HG02852 (cell line): ENCODE measurements around the gene CYP11A1.
A peak's percentile ranks its signal among the peaks of the same experiment; 100 is the strongest.

Experiments
- ATAC-seq: cut with Tn5 transposase; IDR thresholded peaks from one replicate; pipeline ENCODE4 v1.9.1; 2021; ENCODE audit warnings: mild to moderate bottlenecking, moderate library complexity; ENCODE audit not compliant: unreplicated experiment

Gene CYP11A1

DNA sequence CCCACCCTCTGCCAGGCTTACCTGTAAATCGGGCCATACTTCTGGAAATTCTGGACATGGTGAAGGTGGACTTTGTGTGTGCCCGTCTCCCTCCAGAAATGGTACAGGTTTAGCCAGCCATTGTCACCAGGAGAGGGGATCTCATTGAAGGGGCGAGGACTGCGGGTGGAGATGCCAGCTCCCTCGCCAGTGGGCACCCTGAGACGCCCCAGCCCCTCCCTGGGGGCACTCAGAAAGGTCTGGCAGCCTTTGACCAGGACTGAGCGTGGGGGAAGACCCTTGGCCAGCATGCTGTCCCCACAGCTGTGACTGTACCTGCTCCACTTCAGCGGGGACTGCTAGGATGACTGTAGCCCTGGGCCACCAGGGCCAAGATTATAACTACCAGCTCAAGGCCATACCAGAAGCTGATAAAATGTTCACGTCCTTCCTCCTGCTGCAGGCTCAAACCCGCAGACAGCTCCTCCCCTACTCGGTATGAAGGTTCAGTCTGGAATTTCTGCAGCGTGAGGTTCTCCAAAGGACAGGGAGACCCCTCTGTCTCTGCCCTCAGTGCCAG, at the start of gene CYP11A1:
TSS of gene CYP11A1 (minus strand) at position 351 of the 559 bp plus-strand sequence. CDS start at position 290, 61 bp downstream.
- ATAC-seq = no peak

DNA sequence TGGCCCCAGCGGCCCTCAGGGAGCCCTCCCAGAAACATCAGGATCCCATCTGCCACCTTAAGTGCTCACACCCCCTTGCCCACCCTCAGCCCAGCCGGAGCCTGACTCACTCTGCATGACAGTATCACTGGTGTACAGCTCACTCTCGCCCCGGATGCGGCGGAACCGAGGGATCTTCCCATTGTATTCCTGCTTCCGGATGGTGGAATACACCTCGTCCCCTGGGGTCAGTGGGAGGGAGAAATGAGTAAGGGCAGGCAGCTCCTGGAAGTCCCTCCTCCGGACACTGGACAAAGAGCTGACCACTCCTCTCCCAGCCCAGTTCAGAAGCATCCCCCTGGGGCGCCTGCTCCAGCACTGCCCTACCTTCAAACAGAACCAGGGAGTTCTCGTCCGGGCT, 49.8 kb upstream of the CYP11A1 start:
- no peak for ATAC-seq

DNA sequence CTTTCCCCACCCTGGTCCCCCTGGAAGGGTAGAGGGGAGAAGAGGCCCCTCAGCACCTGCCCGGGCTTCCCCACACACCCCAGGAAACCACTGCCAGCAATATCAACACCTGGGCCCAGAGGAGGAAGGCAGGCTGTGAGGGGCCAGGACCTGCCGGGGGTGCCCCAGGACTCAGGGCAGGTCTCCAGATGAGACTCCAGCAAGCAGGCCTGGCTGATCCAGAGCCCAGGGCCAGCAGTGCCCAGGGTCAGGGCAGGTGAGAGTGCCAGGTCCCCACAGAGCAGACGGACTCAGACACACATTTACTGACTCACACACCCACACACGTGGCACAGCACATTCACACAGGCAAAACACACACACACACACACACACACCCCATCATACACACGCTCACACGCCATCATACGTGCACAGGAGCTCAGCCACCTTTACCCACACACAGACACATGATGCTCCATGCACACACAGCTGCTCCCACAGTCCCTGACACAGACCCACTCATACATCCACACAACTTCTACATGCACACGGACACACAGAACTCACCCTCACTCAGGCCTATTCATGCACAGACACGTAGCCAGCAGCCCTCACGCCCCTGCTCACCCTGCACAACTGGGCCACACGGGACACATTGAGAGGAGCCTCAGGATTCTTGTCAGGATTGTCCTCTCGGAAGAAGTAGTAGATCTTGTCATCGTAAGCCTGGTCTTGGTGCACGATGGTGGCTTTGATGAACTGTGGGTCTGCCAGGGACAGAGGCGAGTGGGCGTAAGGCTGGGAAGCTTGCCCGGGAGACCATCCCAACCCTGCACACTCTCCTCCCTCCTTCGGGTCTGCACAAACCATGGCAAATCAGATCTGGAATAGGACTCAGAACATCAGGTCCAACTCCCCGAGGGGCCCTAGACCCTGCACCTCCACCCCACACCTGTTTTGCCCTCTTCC, 48.8 kb upstream of the CYP11A1 start:
- no peak for ATAC-seq

DNA sequence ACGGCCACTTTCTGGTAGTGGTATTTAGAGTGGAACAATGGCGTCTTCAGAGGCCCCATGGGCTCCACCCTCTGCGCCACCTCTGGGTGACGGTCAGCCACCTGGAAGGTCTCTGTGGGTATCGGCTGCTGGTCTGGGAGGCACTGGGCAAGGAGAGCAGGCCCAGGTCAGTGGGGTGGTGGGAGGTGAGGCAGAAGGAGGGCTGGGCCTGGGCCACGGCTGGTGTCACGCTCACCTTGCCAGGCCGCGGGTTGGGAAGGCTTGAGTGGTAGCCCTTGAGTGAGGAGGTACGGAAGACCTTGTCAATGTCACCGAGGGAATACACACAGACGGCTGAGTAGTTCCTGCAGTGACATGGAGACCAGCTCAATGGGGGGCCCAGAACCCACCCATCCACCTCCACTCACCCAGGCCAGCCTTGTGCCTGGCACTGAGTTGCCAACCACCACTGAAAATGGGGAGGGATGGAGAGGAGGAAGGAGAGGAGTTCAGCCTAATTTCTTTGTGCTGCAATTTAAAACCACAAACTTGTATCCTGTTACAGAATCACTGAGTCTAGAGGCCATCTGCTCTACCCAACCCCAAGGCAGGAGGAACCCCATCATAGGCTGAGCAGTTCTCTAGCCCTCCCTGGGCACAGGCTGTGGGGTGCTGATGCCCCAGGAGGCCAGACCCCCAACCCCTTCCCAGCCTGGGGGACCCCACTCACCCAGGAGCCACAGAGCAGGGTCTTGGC, 47.3 kb upstream of the CYP11A1 start:
- no peak for ATAC-seq

GRCh38 chr15:74414081-74414580, 46.7 kb upstream of the CYP11A1 start:
- no peak for ATAC-seq

- no peak for ATAC-seq
Observed at GRCh38 chr15:74413350-74414080, 46.1 kb upstream of the CYP11A1 start.

GRCh38 chr15:74412159-74412558, 44.7 kb upstream of the CYP11A1 start:
- no peak for ATAC-seq

DNA sequence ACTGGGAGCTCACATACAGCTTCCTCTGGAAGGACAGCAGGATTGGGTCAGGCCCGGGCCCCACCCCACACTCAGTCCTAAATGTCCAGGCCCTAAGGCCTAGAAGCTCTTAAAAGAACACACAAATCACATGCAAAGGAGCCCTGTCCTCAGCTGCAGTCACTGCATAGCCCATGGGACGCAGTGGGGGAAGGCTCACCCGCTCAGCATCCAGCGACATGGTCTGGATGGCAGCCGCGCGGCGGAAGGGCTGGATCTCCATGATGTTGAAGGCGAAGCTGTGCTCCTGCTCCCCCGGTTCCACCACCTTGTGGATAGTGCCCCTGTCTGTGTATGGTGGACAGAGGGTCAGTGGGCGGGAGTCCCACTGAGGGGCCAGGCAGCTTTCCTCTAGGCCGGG, 44.2 kb upstream of the CYP11A1 start:
- ATAC-seq = no peak

DNA sequence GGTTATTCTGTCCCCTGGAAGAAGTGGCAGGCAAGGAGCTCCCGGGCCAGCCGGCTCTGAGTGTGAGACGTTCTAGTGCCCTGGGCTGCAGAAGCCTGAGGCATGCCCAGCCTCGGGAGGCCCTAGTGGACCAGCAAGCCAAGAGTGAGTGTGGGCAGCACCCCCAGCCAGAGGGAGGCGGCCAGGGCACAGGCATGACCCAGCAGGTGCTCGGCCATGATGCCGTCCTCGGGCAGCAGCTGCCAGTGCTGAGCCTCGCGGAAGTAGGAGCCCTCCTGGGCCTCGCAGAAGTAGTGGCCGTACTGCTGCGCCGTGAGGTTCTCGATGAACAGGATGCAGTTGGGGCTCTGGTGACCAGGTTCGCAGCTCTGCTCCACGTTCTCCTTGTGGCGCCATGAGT, 43.1 kb upstream of the CYP11A1 start:
- no peak for ATAC-seq

- no peak for ATAC-seq
Observed at GRCh38 chr15:74409225-74409624, 41.8 kb upstream of the CYP11A1 start.

DNA sequence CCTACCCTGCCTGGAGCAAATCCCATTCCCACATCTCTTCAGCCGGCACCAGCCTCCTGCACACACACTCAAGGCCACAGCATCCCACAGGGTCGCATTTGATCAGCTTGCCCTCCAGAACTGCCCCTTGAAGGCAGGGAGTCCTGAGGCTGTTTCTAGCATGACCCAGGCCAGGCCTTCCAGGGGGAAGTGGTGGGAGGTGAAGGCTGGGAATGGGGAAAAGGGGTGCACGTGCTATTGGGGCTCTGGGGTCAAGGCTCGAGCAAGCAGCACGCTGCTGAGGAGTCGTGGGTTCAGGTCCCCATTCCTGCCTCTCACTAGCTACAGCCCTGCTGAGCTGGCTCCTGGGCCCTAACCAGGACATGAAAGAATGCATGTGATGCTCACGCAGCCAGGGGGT, 41.4 kb upstream of the CYP11A1 start:
- no peak for ATAC-seq

DNA sequence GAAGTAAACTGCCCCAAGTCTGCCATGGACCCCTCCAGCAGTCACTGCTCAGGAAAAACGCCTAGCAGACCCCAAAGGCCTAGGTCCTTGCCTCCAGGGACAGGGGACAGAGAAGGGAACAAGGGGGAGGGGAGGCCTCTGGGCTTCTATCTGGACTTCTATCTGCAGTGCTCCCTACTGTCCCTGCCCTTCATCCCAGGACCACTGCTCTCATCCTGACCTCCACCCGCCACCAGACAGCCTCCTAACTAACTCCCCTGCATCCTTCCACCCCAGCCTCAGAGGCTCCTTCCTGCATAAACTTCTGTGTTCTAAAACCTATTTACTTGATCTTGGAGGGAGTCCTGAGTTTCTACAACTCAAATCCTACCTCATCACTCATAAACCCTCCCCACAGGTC, 40.9 kb upstream of the CYP11A1 start:
- no peak for ATAC-seq

DNA sequence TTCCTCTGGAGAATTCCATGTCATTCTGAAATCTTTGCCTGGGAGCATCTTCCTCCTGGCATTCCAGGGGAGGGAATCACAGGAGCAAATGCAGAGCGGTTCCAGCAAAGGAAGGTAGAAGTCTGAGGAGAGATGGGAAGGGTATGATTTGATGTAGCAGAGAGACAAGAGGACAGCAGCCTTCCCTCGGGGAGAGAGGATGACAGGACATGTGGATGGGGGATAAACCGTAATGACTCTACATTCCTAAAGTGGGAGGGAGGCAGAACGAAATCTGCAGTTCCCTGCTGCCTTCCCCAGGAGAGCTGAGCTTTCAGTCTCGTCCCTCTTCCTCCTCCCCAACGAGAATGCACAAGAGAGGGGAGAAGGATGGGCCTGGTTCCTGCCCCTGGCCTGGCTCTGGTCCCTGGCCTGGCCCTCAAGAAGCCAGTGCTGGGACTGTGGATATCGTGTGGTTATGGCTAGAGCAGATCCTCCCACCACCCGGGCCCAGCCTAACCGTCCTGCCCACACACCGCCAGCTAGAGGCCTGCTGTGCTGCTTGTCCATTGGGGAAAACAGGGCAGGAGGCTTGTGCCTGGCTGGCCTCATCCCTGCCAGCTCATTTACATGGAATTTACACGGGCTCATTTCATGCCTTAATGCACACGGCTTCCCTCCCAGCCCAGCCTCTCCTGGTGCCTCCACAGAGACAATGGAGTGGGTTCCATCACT, 39.7 kb upstream of the CYP11A1 start:
- no peak for ATAC-seq

DNA sequence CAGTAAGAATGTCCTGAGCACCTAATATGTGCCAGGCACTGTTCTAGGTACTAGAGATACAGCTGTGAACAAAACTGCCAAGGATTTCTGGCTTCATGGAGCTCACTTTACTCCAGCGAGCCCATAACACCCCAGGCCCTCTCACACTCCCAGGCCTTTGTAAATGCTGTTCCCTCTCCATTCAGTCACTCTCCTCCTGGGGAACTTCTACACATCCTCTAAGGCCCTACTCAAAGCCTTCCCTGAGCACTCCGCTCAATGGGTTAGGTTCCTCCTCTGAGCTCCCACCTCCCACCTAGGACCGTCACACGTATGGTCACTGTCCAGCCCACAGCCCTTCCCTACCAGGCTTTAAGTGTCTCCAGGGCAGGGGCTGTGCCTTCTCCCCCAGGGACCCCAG, 39.1 kb upstream of the CYP11A1 start:
- no peak for ATAC-seq

DNA sequence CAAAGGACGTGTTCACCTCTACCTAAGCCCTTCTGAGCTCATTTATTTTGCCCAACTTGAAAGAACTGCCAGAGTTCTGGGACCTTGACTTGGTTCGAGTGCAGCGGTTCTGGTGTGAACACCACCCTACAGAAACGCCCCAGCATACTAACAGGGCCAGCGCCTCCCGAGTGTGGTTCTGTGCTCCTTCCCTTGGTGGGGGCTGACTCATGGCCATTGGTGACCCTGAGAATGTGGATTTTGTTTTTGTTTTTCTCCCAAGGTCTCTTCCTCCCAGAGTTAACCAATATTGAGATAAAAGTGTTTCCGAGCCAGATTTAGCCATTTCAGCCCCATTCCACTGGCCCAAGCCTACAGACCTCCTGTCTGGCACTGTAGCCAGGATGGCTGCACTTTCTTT, 38.4 kb upstream of the CYP11A1 start:
- ATAC-seq = no peak

GRCh38 chr15:74403991-74404563, 36.6 kb upstream of the CYP11A1 start:
- no peak for ATAC-seq

DNA sequence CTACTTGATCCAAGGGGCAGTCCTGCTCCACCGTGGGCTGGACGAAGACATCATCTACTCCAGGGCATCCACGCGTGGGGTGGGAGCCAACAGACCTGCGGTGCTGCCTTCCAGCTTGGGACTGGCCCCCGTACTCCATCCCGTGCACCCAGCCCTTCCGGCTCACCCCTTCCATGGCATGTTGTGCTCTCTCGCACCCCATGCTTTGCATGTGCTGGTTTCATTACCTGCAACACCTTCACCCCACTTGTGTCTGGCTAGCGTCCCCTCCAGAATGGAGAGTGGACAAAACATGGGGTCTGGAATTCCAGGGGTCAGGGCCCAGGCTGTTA, 36.1 kb upstream of the CYP11A1 start:
- ATAC-seq = peak; percentile 15

DNA sequence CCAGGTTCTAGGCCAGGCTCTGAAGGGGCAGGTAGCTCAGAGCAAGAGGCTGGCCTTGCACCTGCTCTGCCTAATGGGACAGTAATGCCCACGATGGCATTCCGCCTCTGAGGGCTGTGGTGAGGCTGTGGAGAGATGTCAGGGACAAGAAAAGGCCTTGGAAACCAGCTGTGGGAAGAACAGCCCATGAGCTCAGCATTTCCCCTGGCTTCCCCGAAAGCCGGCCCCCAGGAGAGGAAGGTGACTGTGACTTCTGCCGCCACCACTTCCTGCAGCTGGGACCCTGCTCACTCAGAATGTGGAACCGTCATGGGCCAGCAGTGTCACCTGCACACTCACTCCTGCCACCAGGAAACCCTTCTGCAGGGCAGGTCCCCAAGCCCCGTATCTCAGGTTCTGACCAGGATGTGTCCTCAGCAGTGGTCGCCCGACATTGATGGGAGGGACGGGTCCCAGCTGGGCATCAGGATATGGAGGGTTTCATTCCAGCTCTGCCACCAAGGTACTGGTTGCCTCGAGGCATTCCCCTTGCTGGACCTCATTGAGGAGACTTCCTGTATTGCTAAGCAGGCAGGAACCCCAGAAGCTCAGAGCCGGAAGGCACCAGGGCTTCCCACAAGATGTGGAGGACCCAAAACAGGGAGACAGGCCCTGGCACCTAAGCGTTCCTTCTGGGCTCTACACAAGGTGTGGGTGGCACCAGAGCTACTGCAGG, 35.6 kb upstream of the CYP11A1 start:
- peak; percentile 35 for ATAC-seq

DNA sequence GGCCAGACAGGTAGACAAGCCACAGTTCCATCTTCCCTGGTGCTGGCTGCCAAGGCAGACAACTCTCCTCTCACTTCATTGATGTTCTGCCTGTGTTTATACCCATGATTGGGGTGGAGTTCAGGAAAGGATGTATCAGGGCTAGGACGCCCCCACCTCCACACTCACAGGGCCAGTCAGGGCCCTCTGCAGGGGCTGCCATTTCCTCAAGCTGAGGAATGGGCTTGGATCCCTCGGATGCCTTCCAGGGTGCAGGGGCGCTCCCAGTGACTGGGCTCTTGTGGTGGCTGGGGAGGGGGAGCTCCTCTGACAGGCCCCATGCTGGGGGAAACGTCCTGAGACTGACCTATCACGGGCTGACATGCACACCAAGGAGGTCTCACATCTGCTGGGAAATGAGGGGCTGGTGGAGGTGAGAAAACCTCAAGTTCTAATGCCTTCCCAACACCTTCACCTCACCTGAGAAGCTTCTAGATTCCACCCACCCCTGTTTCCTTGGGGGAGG, 34.9 kb upstream of the CYP11A1 start:
- ATAC-seq = no peak
